NCI-H1092 treated with DMSO at 0.1 percent for 48 hours (cell line): ENCODE results near the gene MYADML2.

ENCODE experiments used
- DNase-seq: peaks from one replicate; lab custom pipeline; 2025; lab: John Stamatoyannopoulos, UW

The MYADML2 gene

GRCh38 chr17:81909966-81910839, 36.8 kb downstream of the MYADML2 start:
- DNase-seq: no peak

DNA sequence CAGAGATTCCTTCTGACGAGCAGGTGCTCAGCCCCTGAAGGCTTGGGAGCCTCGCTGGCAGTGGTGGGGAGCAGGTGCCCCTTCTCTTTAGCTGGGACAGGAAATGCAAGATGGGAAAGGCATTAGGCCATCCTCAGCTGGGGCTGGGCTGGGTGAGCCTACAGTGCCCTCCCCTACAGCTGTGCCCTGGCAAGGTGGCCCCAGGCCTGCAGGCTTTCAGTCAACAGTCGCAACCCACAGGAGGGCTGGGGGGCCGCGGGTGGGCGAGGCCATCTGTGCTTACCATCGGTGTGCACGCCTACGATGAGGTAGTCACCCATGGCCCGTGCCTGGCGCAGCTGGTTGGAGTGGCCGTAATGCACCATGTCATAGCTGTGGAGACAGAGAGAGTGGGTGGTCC, 37.8 kb downstream of the MYADML2 start:
- DNase-seq: no peak

DNA sequence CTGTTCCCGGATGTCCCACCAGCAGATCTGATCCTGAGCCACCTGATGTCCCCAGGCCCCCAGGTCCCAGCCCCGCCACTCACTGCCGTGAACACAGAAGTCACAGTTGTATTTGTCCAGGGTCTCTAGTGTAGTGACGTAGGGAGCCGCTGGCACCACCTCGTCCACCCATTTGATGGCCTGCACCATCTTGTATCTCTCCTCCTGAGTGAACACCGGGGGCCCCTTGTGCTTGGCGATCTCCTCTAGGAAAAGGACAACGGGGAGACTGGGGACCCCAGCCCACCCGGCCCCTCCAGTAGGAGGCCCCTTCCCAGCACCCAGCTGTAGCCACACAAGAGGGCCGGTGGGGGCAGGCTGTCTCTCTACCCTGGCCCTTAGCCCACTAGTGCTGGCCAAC, 38.2 kb downstream of the MYADML2 start:
- no peak for DNase-seq

DNA sequence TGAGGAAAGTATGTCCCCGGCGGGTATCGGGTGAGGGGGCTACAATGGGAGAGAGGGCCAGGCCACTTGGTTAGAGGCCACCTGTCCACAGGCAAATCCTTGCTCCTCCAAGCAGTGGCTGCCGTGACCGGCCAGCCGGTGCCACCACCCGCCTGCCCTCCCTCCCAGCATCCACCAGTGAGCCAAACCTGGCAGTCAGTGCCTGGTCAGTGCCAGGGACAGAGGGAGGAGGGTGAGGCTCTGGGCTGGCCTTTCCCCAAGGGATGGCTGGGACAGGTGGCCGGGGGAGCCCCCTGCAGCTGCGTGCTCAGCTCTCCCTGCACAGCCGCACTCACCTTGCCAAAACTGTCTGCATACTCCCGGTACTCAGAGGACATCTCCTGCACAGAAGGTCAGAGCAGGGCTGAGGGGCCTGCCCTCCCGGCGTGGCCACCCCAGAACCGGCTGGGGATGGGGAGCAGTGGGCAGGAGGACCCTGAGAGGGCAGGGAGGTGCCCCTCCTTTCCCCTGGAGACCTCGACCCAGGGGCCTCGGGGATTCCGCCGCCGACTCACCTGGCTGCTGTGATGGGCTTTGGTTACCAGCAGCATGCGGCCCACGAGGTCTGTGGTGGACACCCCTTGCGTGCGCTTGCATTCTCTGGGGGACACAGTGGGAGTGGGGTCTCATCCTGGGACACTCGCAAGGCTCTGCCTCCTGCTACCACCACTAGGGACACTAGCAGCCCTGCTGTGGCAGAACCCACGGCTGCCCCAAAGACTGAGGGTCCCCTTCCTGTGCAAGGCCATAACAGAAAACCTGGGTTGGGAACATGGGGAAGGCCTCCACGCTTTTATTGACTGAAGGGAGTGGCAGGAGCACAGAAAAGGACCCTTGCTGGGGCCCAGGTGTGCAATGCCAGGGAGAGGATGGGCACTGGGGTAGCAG, 39.6 kb downstream of the MYADML2 start:
- DNase-seq: no peak

DNA sequence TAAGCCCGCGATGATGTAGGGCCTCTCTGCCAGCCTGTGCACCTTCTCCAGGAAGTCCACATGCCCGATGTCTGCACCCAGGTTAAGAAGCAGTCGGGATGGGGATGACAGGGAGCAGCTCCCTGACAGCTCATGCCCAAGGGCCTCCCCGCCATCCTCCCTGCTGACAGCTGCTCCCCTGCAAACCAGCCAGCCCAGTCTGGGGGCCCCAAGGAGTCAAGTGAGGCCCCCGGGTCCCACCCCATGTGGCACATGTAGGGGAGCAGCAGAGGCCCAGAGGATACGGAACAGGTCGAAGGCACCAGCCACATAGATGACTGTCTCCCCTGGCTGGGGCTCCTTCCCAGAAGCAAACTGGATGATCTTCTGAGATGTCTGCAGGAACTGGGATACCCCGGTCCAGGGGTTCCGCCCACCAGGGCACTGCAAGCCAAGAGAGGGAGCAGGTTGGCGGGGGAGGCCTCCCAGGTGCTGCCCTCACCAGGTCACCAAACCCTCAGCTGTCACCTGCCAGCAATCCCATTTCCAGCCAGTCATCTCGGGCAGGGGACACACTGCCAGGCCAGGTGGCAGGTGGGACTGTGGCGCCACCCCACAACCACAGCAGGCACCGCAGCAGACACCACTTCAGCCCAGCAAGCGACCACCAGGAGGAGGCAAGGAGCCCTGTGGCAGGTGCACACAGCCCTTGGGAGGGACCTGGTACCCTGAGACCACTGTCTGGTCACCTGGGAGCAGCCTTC, 40.4 kb downstream of the MYADML2 start:
- DNase-seq: no peak

DNA sequence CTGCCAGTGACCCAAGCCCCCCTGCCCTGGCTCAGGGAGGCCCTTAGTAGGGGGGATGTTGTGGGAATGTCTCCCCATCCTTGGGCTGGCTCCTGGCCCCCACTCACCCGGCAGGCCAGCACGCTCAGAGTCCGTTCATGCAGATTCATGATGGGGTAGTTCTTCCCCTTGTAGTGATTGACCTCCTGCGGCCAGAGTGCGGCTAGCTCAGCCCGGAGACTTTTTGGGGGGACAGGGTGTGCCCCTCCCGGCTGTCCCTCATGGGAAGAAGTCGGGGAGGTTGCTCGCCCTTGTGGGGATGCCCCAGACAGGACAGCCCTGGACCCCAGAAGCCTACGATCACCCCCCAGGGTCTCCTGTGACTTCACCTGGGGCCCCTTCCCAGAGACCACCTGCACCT, 41.0 kb downstream of the MYADML2 start:
- DNase-seq: no peak

GRCh38 chr17:81905424-81905875, 41.6 kb downstream of the MYADML2 start:
- no peak for DNase-seq

- DNase-seq: no peak
These were observed 42.2 kb downstream of the MYADML2 start for GRCh38 chr17:81904600-81905423.

- DNase-seq: no peak
These were observed 43.0 kb downstream of the MYADML2 start for GRCh38 chr17:81903896-81904599.

GRCh38 chr17:81903415-81903831, 43.6 kb downstream of the MYADML2 start:
- DNase-seq: no peak

DNA sequence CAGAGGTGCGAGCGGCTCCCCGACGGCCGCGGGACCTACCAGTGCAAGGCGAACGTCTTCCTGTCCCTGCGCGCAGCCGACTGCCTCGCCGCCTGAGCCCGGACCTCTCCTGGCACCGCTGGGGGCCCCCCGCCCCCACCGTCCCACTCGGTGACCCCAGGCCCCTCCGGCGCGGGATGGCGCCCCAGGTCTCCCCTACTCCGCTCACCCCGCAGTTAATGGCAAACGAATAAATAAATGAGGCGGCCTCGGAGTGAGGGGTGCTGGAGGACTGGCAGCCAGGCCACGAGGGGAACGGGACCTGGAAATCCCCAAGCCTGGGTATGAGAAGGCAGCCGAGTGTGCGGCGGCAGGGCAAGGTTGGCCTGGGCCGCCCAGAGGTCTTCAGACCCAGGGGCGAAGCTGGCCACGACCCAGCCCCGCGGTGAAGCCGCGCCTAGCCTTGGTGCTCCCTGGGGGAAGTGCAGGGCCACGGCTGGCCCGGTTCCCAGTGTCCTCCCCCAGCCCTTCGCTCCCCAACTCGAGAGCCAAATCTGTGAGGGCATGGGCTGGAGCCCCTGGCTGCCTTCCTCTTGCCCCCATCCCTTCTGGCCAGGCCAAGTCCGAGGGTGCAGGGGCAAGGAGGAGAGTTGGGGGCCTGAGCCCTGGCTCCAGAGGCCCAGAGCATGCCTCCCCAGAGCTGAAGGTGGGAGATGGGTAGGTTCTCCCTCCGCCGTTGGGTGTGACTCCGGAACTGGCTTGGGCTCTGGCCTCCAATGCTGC, 44.2 kb downstream of the MYADML2 start:
- DNase-seq: no peak

DNA sequence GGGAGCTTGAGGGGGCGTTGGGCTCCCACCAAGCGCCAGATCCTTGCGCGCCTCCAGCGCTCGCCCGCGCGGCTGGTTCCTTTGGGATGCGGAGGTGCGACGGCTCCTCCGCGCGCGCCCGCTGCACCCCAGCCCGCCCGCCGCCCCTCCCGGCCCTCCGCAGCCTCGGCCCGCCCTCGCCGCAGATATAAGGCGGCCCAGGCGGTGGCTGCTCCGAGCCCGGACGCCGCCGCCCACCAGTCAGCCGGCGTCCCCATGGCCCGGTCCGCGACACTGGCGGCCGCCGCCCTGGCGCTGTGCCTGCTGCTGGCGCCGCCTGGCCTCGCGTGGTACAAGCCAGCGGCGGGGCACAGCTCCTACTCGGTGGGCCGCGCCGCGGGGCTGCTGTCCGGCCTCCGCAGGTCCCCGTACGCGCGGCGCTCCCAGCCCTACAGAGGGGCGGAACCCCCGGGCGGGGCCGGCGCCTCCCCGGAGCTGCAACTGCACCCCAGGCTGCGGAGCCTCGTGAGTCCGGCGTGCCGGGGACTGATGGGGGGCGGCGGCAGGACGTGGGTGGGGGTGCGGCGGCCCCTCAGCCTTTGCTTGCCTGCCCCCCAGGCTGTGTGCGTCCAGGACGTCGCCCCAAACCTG, 44.9 kb downstream of the MYADML2 start, which contains the start of gene NPB:
Gene NPB (plus strand): TSS at position 216 of the 630 bp plus-strand sequence. CDS start 40 bp downstream, at position 256.
- no peak for DNase-seq

- DNase-seq: no peak
These were observed 45.6 kb downstream of the MYADML2 start for GRCh38 chr17:81901167-81902022.

DNA sequence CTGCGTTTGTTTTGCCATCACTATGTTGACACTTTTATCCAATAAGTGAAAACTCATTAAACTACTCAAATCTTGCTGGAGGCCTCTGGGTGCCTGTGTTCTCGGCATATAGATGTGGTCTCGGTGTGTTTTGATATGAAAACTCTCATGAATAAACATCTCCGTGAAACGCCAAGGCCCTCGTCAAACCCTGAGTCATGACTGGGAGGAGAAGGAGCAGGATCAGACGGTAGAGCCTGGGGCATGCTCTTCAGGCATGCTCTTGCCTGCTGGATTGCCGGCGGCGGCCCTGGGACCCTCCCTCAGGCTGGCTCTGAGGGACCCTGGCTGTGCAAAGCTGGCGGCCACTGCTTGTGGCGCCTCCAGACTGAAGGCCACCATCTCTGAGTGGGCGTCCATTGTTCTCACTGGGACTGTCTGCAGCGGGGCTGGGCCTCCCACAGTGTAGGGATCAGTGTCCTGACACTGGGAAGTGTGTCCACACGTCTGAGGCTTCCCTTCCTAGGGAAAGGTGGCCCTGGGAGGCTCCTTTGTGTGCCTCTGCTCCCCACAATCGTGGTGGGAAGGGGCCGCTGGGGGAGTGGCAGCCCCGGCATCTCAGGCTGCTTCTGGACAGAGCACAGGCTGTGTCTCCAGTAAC, 46.7 kb downstream of the MYADML2 start:
- no peak for DNase-seq

- DNase-seq: no peak
These were observed 47.4 kb downstream of the MYADML2 start for GRCh38 chr17:81899514-81900166.

GRCh38 chr17:81898885-81899284, 48.1 kb downstream of the MYADML2 start:
- DNase-seq: no peak
